ENCODE data around the gene AKAP6. TPM values are rescaled to one million over a fixed set of nuclear protein-coding genes. Genes with fewer than 3 reads are reported as not detected.

AKAP6 gene
- total and polyA plus RNA-seq, 2 of the 8 experiments (the other 6 are each of a cell fraction or from before 2014, with no cell fraction given), result 0.09 to 0.89 TPM

DNA sequence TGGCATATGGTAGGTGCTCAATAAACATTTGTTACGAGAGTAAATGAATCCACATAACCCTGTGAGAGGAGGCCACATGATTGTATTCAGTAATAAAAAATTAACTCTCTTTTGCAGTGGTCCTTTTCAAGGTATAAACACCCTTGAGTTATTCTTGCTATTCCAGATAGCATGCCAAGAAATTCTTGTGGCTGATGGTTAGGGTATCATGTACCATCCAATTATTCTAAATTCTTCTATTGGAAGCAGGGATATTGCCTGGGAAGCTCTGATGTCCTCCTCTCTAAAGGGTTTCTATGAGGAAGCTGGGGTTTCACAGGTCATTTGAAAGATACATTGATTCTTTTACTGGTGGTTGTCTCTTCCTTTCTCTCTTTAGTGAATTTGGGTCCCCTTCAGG lies 10.1 kb downstream of the AKAP6 start:
- FAIRE-seq, result no peak

More for the DNA sequence above, 10.1 kb downstream of the AKAP6 start:
- H3K36me3 ChIP-seq (ENCODE audit: control insufficient read depth in 2 of 4, insufficient read depth in 4 of 4, low read length in 3 of 4), result no peaks in the 10 kb centered on the region
- POLR2A ChIA-PET (ENCODE audit: partially characterized antibody), result no interaction called here
- H4K20me1 ChIP-seq (replicated peaks in 1 of 2; ENCODE audit: control insufficient read depth in 1 of 2, insufficient read depth in 2 of 2, low read length in 2 of 2), result no peaks in the 10 kb centered on the region
- H3K23ac ChIP-seq (ENCODE audit: insufficient read length), result no peak overlapping the region
- H3K27ac ChIP-seq (ENCODE audit: low read depth, low read length), result no peak overlapping the region
- no peak overlapping the region for H2AFZ ChIP-seq (ENCODE audit: low read length)
- no peak overlapping the region for H4K8ac ChIP-seq (ENCODE audit: extremely low read depth, insufficient read depth, low read length)
- H2AK5ac ChIP-seq (ENCODE audit: low read depth, low read length), result no peak overlapping the region
- H3K4me1 ChIP-seq (replicated peaks in 1 of 4; ENCODE audit: control insufficient read depth in 3 of 4, insufficient read depth in 4 of 4, low read length in 3 of 4), result peaks cover 0 to 4% (median 3%) of the 10 kb centered on the region in 4 experiments; a peak in 3 of 7 replicates
- 91% methylated on average over 1 of the region's 1 CpG; no CpG with 5 or more reads in 1 of the 2 experiments for WGBS, 2 experiments (ENCODE audit: extremely low coverage in 1 of 2, insufficient coverage in 1 of 2, insufficient read length in 1 of 2, insufficient replicate concordance in 2 of 2, low coverage in 1 of 2, low lambda C conversion rate in 2 of 2, missing lambda C conversion rate in 1 of 2)
- no peak overlapping the region for H4K91ac ChIP-seq (replicated peaks; ENCODE audit: insufficient read length, low read length)
- H3K23me2 ChIP-seq (ENCODE audit: low read depth, low read length), result no peaks in the 10 kb centered on the region
- no peak overlapping the region for H4K5ac ChIP-seq (ENCODE audit: insufficient read length, low read depth, low read length)
- no peak overlapping the region for H3K4me3 ChIP-seq (ENCODE audit: extremely low read depth in 1 of 4, insufficient read depth in 2 of 4, low read depth in 3 of 4, low read length in 4 of 4)
- H2BK20ac ChIP-seq (ENCODE audit: low read length), result no peak overlapping the region
- no peak overlapping the region for H3K14ac ChIP-seq (ENCODE audit: insufficient read length)
- H3K56ac ChIP-seq (replicated peaks; ENCODE audit: insufficient read length, low read depth, low read length), result no peak overlapping the region
- H3K18ac ChIP-seq (ENCODE audit: extremely low read depth, low read length), result no peak overlapping the region
- H3K4me2 ChIP-seq (ENCODE audit: insufficient read depth in 1 of 2, low read depth in 2 of 2, low read length in 2 of 2), result no peak overlapping the region
- no peak overlapping the region for H2BK15ac ChIP-seq (ENCODE audit: low read length)
- DNase-seq (ENCODE audit: low read depth in 1 of 2, low spot score in 2 of 2), result no peak
- CTCF ChIA-PET (ENCODE audit: partially characterized antibody), result interaction anchor here (1.6 kb wide), 1 partner anchor 18 kb away, joined by 3 read pairs; no protein-coding TSS in a partner anchor
- TF ChIP-seq BACH1 (IDR thresholded peaks at IDR 0.05; ENCODE audit: low read length) (no peak), TAF7 (optimal IDR thresholded peaks at IDR 0.05; ENCODE audit: borderline replicate concordance, low read depth, low read length) (no peak), CTBP2 (IDR thresholded peaks at IDR 0.05; ENCODE audit: borderline replicate concordance, insufficient read depth, insufficient read length, low read length) (no peak), CBX5 (IDR thresholded peaks at IDR 0.05; ENCODE audit: low read depth, low read length) (no peak), HDAC6 (IDR thresholded peaks at IDR 0.05; ENCODE audit: low read depth, low read length) (no peak), RXRA (IDR thresholded peaks at IDR 0.05; ENCODE audit: insufficient read depth, low read depth, low read length) (no peak), EP300 (IDR thresholded peaks at IDR 0.05; ENCODE audit: borderline replicate concordance in 1 of 2, low read depth in 2 of 2, low read length in 2 of 2) (no peak), BCL11A (IDR thresholded peaks at IDR 0.05; ENCODE audit: low read depth in 2 of 2, low read length in 2 of 2) (no peak), EZH2 (IDR thresholded peaks at IDR 0.05; ENCODE audit: low read depth, low read length, severe bottlenecking) (no peak), SP2 (IDR thresholded peaks at IDR 0.05; ENCODE audit: low read length) (no peak), GTF2F1 (IDR thresholded peaks at IDR 0.05; ENCODE audit: borderline replicate concordance, low read depth, low read length) (no peak), TAF1 (IDR thresholded peaks at IDR 0.05; ENCODE audit: low read depth, low read length) (no peak), MAFK (IDR thresholded peaks at IDR 0.05; ENCODE audit: low read depth, low read length) (no peak), BRCA1 (IDR thresholded peaks at IDR 0.05; ENCODE audit: low read depth, low read length) (no peak), SP1 (IDR thresholded peaks at IDR 0.05; ENCODE audit: low read depth, low read length) (no peak)
- no peaks in the 10 kb centered on the region for H3K27me3 ChIP-seq (replicated peaks in 1 of 4; ENCODE audit: control insufficient read depth in 3 of 4, extremely low read depth in 1 of 4, insufficient read depth in 3 of 4, low read length in 3 of 4)
- no peak overlapping the region for H3K4ac ChIP-seq (replicated peaks; ENCODE audit: insufficient read length, low read depth, low read length)
- no peak overlapping the region for H2BK12ac ChIP-seq (ENCODE audit: low read depth, low read length)
- no peaks in the 10 kb centered on the region for H3K79me1 ChIP-seq (ENCODE audit: low read depth, low read length)
- no peak overlapping the region for H2BK5ac ChIP-seq (ENCODE audit: low read depth, low read length)
- H2BK120ac ChIP-seq (replicated peaks; ENCODE audit: low read depth, low read length), result no peak overlapping the region
- no peaks in the 10 kb centered on the region for H3K9me3 ChIP-seq (ENCODE audit: insufficient read depth in 2 of 2, low read depth in 1 of 2, low read length in 1 of 2)
- no peak overlapping the region for H3K9ac ChIP-seq (replicated peaks in 1 of 4; ENCODE audit: extremely low read depth in 1 of 4, low read depth in 3 of 4, low read length in 3 of 4)
- no peaks in the 10 kb centered on the region for H3K79me2 ChIP-seq (ENCODE audit: control insufficient read depth in 1 of 2, insufficient read depth in 2 of 2, low read length in 2 of 2)
